ENCODE measurements around the gene PEAK3. TPM values are rescaled to one million over a fixed set of nuclear protein-coding genes. Genes with fewer than 3 reads are reported as not detected.

Gene PEAK3
- total and polyA plus RNA-seq, 4 donors = 0.11 to 0.20 (median 0.16) TPM; not detected in 1

- Histone ChIP-seq H3K27ac (ENCODE audit: low read depth, low read length) (no peak overlapping the region), H3K36me3 (ENCODE audit: control insufficient read depth, insufficient read depth, low read length) (peaks cover 100% of the 10 kb centered on the region), H3K4me3 (ENCODE audit: low read depth, low read length) (no peak overlapping the region), H3K27me3 (ENCODE audit: control insufficient read depth, insufficient read depth, low read length) (no peaks in the 10 kb centered on the region), H3K9me3 (ENCODE audit: control insufficient read depth, insufficient read depth, low read length) (no peaks in the 10 kb centered on the region), H3K4me1 (ENCODE audit: control insufficient read depth, insufficient read depth, low read length) (no peaks in the 10 kb centered on the region)
- no peak for DNase-seq (ENCODE audit: low read depth in 4 of 6, low spot score in 6 of 6)
- WGBS (ENCODE audit: insufficient coverage) = 90% methylated on average over 58 of the region's 67 CpGs
Observed at GRCh38 chr19:2227415-2228156, 54.4 kb downstream of the PEAK3 start.

- peaks cover 100% of the 10 kb centered on the region for H3K36me3 ChIP-seq (ENCODE audit: control insufficient read depth, insufficient read depth, low read length)
- no peak overlapping the region for H3K4me3 ChIP-seq (ENCODE audit: low read depth, low read length)
- H3K27me3 ChIP-seq (ENCODE audit: control insufficient read depth, insufficient read depth, low read length) = no peaks in the 10 kb centered on the region
- H3K9me3 ChIP-seq (ENCODE audit: control insufficient read depth, insufficient read depth, low read length) = no peaks in the 10 kb centered on the region
- peaks cover under 1% of the 10 kb centered on the region for H3K4me1 ChIP-seq (ENCODE audit: control insufficient read depth, insufficient read depth, low read length)
- WGBS (ENCODE audit: insufficient coverage) = 95% methylated on average over 53 of the region's 53 CpGs
- H3K27ac ChIP-seq (ENCODE audit: low read depth, low read length) = no peak overlapping the region
- no peak for DNase-seq (ENCODE audit: low read depth in 4 of 6, low spot score in 6 of 6)
Observed at GRCh38 chr19:2226840-2227360, 55.1 kb downstream of the PEAK3 start.

GRCh38 chr19:2226051-2226839 lies 55.7 kb downstream of the PEAK3 start:
- no peak overlapping the region for H3K4me3 ChIP-seq (ENCODE audit: low read depth, low read length)

GRCh38 chr19:2225415-2226050 lies 56.4 kb downstream of the PEAK3 start:
- Histone ChIP-seq H3K36me3 (ENCODE audit: control insufficient read depth, insufficient read depth, low read length) (peaks cover 99% of the 10 kb centered on the region), H3K27ac (ENCODE audit: low read depth, low read length) (no peak overlapping the region), H3K9me3 (ENCODE audit: control insufficient read depth, insufficient read depth, low read length) (no peaks in the 10 kb centered on the region), H3K4me3 (ENCODE audit: low read depth, low read length) (no peak overlapping the region), H3K4me1 (ENCODE audit: control insufficient read depth, insufficient read depth, low read length) (peaks cover 14% of the 10 kb centered on the region), H3K27me3 (ENCODE audit: control insufficient read depth, insufficient read depth, low read length) (no peaks in the 10 kb centered on the region)
- WGBS (ENCODE audit: insufficient coverage) = 94% methylated on average over 32 of the region's 32 CpGs
- DNase-seq (ENCODE audit: low read depth in 4 of 6, low spot score in 6 of 6) = no peak

More at GRCh38 chr19:2226051-2226839, 55.7 kb downstream of the PEAK3 start:
- Histone ChIP-seq H3K27ac (ENCODE audit: low read depth, low read length) (no peak overlapping the region), H3K27me3 (ENCODE audit: control insufficient read depth, insufficient read depth, low read length) (no peaks in the 10 kb centered on the region), H3K36me3 (ENCODE audit: control insufficient read depth, insufficient read depth, low read length) (peaks cover 100% of the 10 kb centered on the region), H3K9me3 (ENCODE audit: control insufficient read depth, insufficient read depth, low read length) (no peaks in the 10 kb centered on the region), H3K4me1 (ENCODE audit: control insufficient read depth, insufficient read depth, low read length) (peaks cover 7% of the 10 kb centered on the region)
- WGBS (ENCODE audit: insufficient coverage) = 95% methylated on average over 56 of the region's 59 CpGs
- no peak for DNase-seq (ENCODE audit: low read depth in 4 of 6, low spot score in 6 of 6)

- H3K27me3 ChIP-seq (ENCODE audit: control insufficient read depth, insufficient read depth, low read length) = no peaks in the 10 kb centered on the region
- 90% methylated on average over 12 of the region's 13 CpGs for WGBS (ENCODE audit: insufficient coverage)
- H3K4me3 ChIP-seq (ENCODE audit: low read depth, low read length) = no peak overlapping the region
- DNase-seq (ENCODE audit: low read depth in 4 of 6, low spot score in 6 of 6) = no peak
- H3K9me3 ChIP-seq (ENCODE audit: control insufficient read depth, insufficient read depth, low read length) = no peaks in the 10 kb centered on the region
- peaks cover 99% of the 10 kb centered on the region for H3K36me3 ChIP-seq (ENCODE audit: control insufficient read depth, insufficient read depth, low read length)
- H3K4me1 ChIP-seq (ENCODE audit: control insufficient read depth, insufficient read depth, low read length) = peaks cover 20% of the 10 kb centered on the region
- H3K27ac ChIP-seq (ENCODE audit: low read depth, low read length) = no peak overlapping the region
Observed at GRCh38 chr19:2224754-2225349, 57.1 kb downstream of the PEAK3 start.

Small RNA genes lying within 50 kb of the gene (small RNA-seq; reads per million reads assigned to genes)
- not detected for gene MIR1227 (ENCODE audit: low replicate concordance)

Other genes starting within 250 kb of the PEAK3 start
- gene MKNK2, start 230.9 kb downstream of the PEAK3 start, total RNA-seq = 10 to 100 TPM; 22.2 to 61.2 TPM
- 10 to 100 TPM; 54.4 to 66.0 TPM for gene MKNK2, start 230.9 kb downstream of the PEAK3 start, polyA plus RNA-seq (ENCODE audit: insufficient read length in 2 of 2)
- 10 to 100 TPM; 13.3 to 15.1 TPM for gene MOB3A, start 185.8 kb downstream of the PEAK3 start, total RNA-seq
- gene MOB3A, start 185.8 kb downstream of the PEAK3 start, polyA plus RNA-seq (ENCODE audit: insufficient read length in 2 of 2) = 10 to 100 TPM; 30.8 to 39.4 TPM
- 10 to 100 TPM in 1 of 2 donors, 1 to 10 TPM in 1; 7.2 to 14.9 TPM for gene IZUMO4, start 185.3 kb downstream of the PEAK3 start, total RNA-seq
- gene IZUMO4, start 185.3 kb downstream of the PEAK3 start, polyA plus RNA-seq (ENCODE audit: insufficient read length in 2 of 2) = 10 to 100 TPM; 17.3 to 20.3 TPM
- 10 to 100 TPM; 65.1 to 70.6 TPM for gene AP3D1, start 130.6 kb downstream of the PEAK3 start, total RNA-seq
- 100 to 1,000 TPM; 156 to 165 TPM for gene AP3D1, start 130.6 kb downstream of the PEAK3 start, polyA plus RNA-seq (ENCODE audit: insufficient read length in 2 of 2)
- 1 to 10 TPM; 5.3 to 8.2 TPM for gene DOT1L, start 118.2 kb downstream of the PEAK3 start, total RNA-seq
- gene DOT1L, start 118.2 kb downstream of the PEAK3 start, polyA plus RNA-seq (ENCODE audit: insufficient read length in 2 of 2) = 10 to 100 TPM; 40.3 to 45.3 TPM
- 10 to 100 TPM; 46.5 to 70.9 TPM for gene PLEKHJ1, start 45.8 kb downstream of the PEAK3 start, total RNA-seq
- 100 to 1,000 TPM in 1 of 2 donors, 10 to 100 TPM in 1; 97.5 to 106 TPM for gene PLEKHJ1, start 45.8 kb downstream of the PEAK3 start, polyA plus RNA-seq (ENCODE audit: insufficient read length in 2 of 2)
- 10 to 100 TPM; 29.2 to 32.2 TPM for gene SF3A2, start 45.4 kb downstream of the PEAK3 start, total RNA-seq
- gene SF3A2, start 45.4 kb downstream of the PEAK3 start, polyA plus RNA-seq (ENCODE audit: insufficient read length in 2 of 2) = 10 to 100 TPM; 80.5 to 97.8 TPM
- gene AMH, start 32.9 kb downstream of the PEAK3 start, total RNA-seq = 1 to 10 TPM; 2.8 to 3.3 TPM
- gene AMH, start 32.9 kb downstream of the PEAK3 start, polyA plus RNA-seq (ENCODE audit: insufficient read length in 2 of 2) = 10 to 100 TPM in 1 of 2 donors, 1 to 10 TPM in 1; 3.9 to 12.3 TPM
- gene JSRP1, start 25.8 kb downstream of the PEAK3 start, total RNA-seq = under 1 TPM; 0.33 to 0.69 TPM
- under 1 TPM; 0.74 to 0.90 TPM for gene JSRP1, start 25.8 kb downstream of the PEAK3 start, polyA plus RNA-seq (ENCODE audit: insufficient read length in 2 of 2)
- 1 to 10 TPM in 1 of 2 donors, under 1 TPM in 1; 0.94 to 2.9 TPM for gene LINGO3, start 26.0 kb upstream of the PEAK3 start, total RNA-seq
- 1 to 10 TPM; 6.3 to 7.4 TPM for gene LINGO3, start 26.0 kb upstream of the PEAK3 start, polyA plus RNA-seq (ENCODE audit: insufficient read length in 2 of 2)
- 100 to 1,000 TPM in 1 of 2 donors, 10 to 100 TPM in 1; 48.2 to 124 TPM for gene LSM7, start 46.4 kb upstream of the PEAK3 start, total RNA-seq
- 100 to 1,000 TPM; 154 to 165 TPM for gene LSM7, start 46.4 kb upstream of the PEAK3 start, polyA plus RNA-seq (ENCODE audit: insufficient read length in 2 of 2)
- 10 to 100 TPM; 30.2 to 45.3 TPM for gene SPPL2B, start 46.5 kb upstream of the PEAK3 start, total RNA-seq
- 100 to 1,000 TPM; 101 to 140 TPM for gene SPPL2B, start 46.5 kb upstream of the PEAK3 start, polyA plus RNA-seq (ENCODE audit: insufficient read length in 2 of 2)
- gene TMPRSS9, start 78.1 kb upstream of the PEAK3 start, total RNA-seq = under 1 TPM; 0.33 to 0.59 TPM
- 1 to 10 TPM; 2.1 to 3.8 TPM for gene TMPRSS9, start 78.1 kb upstream of the PEAK3 start, polyA plus RNA-seq (ENCODE audit: insufficient read length in 2 of 2)
- gene TIMM13, start 145.4 kb upstream of the PEAK3 start, total RNA-seq = 10 to 100 TPM; 20.5 to 90.5 TPM
- gene TIMM13, start 145.4 kb upstream of the PEAK3 start, polyA plus RNA-seq (ENCODE audit: insufficient read length in 2 of 2) = 100 to 1,000 TPM; 121 to 122 TPM
- 10 to 100 TPM; 24.9 to 41.7 TPM for gene LMNB2, start 174.8 kb upstream of the PEAK3 start, total RNA-seq
- gene LMNB2, start 174.8 kb upstream of the PEAK3 start, polyA plus RNA-seq (ENCODE audit: insufficient read length in 2 of 2) = 10 to 100 TPM; 56.8 to 57.8 TPM
- gene GADD45B, start 194.0 kb upstream of the PEAK3 start, total RNA-seq = 10 to 100 TPM; 21.9 to 50.1 TPM
- 10 to 100 TPM in 1 of 2 donors, 1 to 10 TPM in 1; 5.3 to 13.6 TPM for gene GADD45B, start 194.0 kb upstream of the PEAK3 start, polyA plus RNA-seq (ENCODE audit: insufficient read length in 2 of 2)

Measured in spinal cord (tissue), 10 donors.